ENCODE data around the gene SFTPA2. TPM values are rescaled to one million over a fixed set of nuclear protein-coding genes. Genes with fewer than 3 reads are reported as not detected.
"Not testable (repeated sequence)": the region's sequence is repeated elsewhere in the genome, so short reads cannot be mapped to it uniquely, and the experiment has no call there.

Gene SFTPA2
- polyA plus RNA-seq, 1 donor, result not detected

- no peak overlapping the region for H3K27ac ChIP-seq (ENCODE audit: low read length)
- H3K4me1 ChIP-seq (ENCODE audit: control insufficient read depth, insufficient read depth, low read length), result no peaks in the 10 kb centered on the region
- no peak overlapping the region for H3K4me3 ChIP-seq (ENCODE audit: low read length)
- H3K9me3 ChIP-seq (ENCODE audit: control insufficient read depth, low read depth, low read length), result no peaks in the 10 kb centered on the region
- WGBS (ENCODE audit: insufficient coverage, low lambda C conversion rate), result 60% methylated on average over 1 of the region's 3 CpGs
- peaks cover 3% of the 10 kb centered on the region for H3K27me3 ChIP-seq (ENCODE audit: control insufficient read depth, insufficient read depth, low read length)
- DNase-seq, result no peak
- no peaks in the 10 kb centered on the region for H3K36me3 ChIP-seq (ENCODE audit: control insufficient read depth, insufficient read depth, low read length)
These were observed 1.1 kb upstream of the SFTPA2 start for GRCh38 chr10:79561257-79561656.

- Histone ChIP-seq H3K4me1 (ENCODE audit: control insufficient read depth, insufficient read depth, low read length) (no peaks in the 10 kb centered on the region), H3K4me3 (ENCODE audit: low read length) (no peak overlapping the region), H3K9me3 (ENCODE audit: control insufficient read depth, low read depth, low read length) (no peaks in the 10 kb centered on the region), H3K27me3 (ENCODE audit: control insufficient read depth, insufficient read depth, low read length) (peaks cover 3% of the 10 kb centered on the region), H3K36me3 (ENCODE audit: control insufficient read depth, insufficient read depth, low read length) (no peaks in the 10 kb centered on the region), H3K27ac (ENCODE audit: low read length) (no peak overlapping the region)
- DNase-seq, result no peak
- no CpG with 5 or more reads among the region's 2 CpGs for WGBS (ENCODE audit: insufficient coverage, low lambda C conversion rate)
These were observed 481 bp downstream of the SFTPA2 start for GRCh38 chr10:79559726-79560125.

DNA sequence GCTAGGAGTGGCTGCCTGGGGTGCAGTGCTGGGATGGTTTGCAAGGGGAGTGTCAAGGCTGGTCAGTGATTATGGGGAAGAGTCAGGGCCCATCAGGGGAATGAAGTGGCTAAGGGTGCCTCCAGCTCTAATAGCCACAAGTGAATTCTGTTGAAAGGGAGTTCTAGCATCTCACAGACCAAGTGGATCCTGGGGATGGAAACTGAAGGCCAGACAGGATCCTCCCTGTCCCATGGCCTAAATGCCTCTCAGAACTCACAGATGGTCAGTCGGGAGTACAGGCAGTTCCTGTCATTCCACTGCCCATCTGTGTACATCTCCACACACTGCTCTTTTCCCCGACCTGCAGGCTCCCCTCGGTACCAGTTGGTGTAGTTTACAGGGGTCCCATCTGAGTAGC, 3.2 kb downstream of the SFTPA2 start:
- WGBS (ENCODE audit: insufficient coverage, low lambda C conversion rate), result no CpG with 5 or more reads among the region's 3 CpGs

GRCh38 chr10:79555354-79556309, 4.6 kb downstream of the SFTPA2 start:
- DNase-seq, result no peak
- 80% methylated on average over 3 of the region's 11 CpGs for WGBS (ENCODE audit: insufficient coverage, low lambda C conversion rate)
- Histone ChIP-seq H3K27me3 (ENCODE audit: control insufficient read depth, insufficient read depth, low read length) (no peaks in the 10 kb centered on the region), H3K27ac (ENCODE audit: low read length) (no peak overlapping the region), H3K9me3 (ENCODE audit: control insufficient read depth, low read depth, low read length) (no peaks in the 10 kb centered on the region), H3K4me3 (ENCODE audit: low read length) (no peak overlapping the region), H3K4me1 (ENCODE audit: control insufficient read depth, insufficient read depth, low read length) (no peaks in the 10 kb centered on the region), H3K36me3 (ENCODE audit: control insufficient read depth, insufficient read depth, low read length) (no peaks in the 10 kb centered on the region)

More for the DNA sequence above, 3.2 kb downstream of the SFTPA2 start:
- not testable (repeated sequence) for H3K4me1 ChIP-seq (ENCODE audit: control insufficient read depth, insufficient read depth, low read length); H3K36me3 ChIP-seq (ENCODE audit: control insufficient read depth, insufficient read depth, low read length); H3K9me3 ChIP-seq (ENCODE audit: control insufficient read depth, low read depth, low read length); H3K27ac ChIP-seq (ENCODE audit: low read length); DNase-seq; H3K27me3 ChIP-seq (ENCODE audit: control insufficient read depth, insufficient read depth, low read length); H3K4me3 ChIP-seq (ENCODE audit: low read length)

GRCh38 chr10:79552143-79552542, 8.1 kb downstream of the SFTPA2 start:
- Histone ChIP-seq H3K36me3 (ENCODE audit: control insufficient read depth, insufficient read depth, low read length) (no peaks in the 10 kb centered on the region), H3K27me3 (ENCODE audit: control insufficient read depth, insufficient read depth, low read length) (no peaks in the 10 kb centered on the region), H3K27ac (ENCODE audit: low read length) (no peak overlapping the region), H3K4me1 (ENCODE audit: control insufficient read depth, insufficient read depth, low read length) (no peaks in the 10 kb centered on the region), H3K9me3 (ENCODE audit: control insufficient read depth, low read depth, low read length) (no peaks in the 10 kb centered on the region), H3K4me3 (ENCODE audit: low read length) (no peak overlapping the region)
- no CpG with 5 or more reads among the region's 2 CpGs for WGBS (ENCODE audit: insufficient coverage, low lambda C conversion rate)
- no peak for DNase-seq

- no peak for DNase-seq
- 100% methylated on average over 1 of the region's 3 CpGs for WGBS (ENCODE audit: insufficient coverage, low lambda C conversion rate)
These were observed 12.2 kb downstream of the SFTPA2 start for GRCh38 chr10:79547973-79548372.

GRCh38 chr10:79547128-79547527, 13.1 kb downstream of the SFTPA2 start:
- H3K4me3 ChIP-seq (ENCODE audit: low read length), result not testable (repeated sequence)

More at GRCh38 chr10:79547973-79548372, 12.2 kb downstream of the SFTPA2 start:
- Histone ChIP-seq H3K4me3 (ENCODE audit: low read length) (no peak overlapping the region), H3K27ac (ENCODE audit: low read length) (no peak overlapping the region), H3K36me3 (ENCODE audit: control insufficient read depth, insufficient read depth, low read length) (no peaks in the 10 kb centered on the region), H3K27me3 (ENCODE audit: control insufficient read depth, insufficient read depth, low read length) (no peaks in the 10 kb centered on the region), H3K9me3 (ENCODE audit: control insufficient read depth, low read depth, low read length) (no peaks in the 10 kb centered on the region), H3K4me1 (ENCODE audit: control insufficient read depth, insufficient read depth, low read length) (no peaks in the 10 kb centered on the region)

GRCh38 chr10:79544926-79545659, 15.1 kb downstream of the SFTPA2 start:
- not testable (repeated sequence) for H3K4me1 ChIP-seq (ENCODE audit: control insufficient read depth, insufficient read depth, low read length); DNase-seq; H3K27me3 ChIP-seq (ENCODE audit: control insufficient read depth, insufficient read depth, low read length); H3K4me3 ChIP-seq (ENCODE audit: low read length); H3K36me3 ChIP-seq (ENCODE audit: control insufficient read depth, insufficient read depth, low read length); H3K27ac ChIP-seq (ENCODE audit: low read length); H3K9me3 ChIP-seq (ENCODE audit: control insufficient read depth, low read depth, low read length)
- WGBS (ENCODE audit: insufficient coverage, low lambda C conversion rate), result no CpG with 5 or more reads among the region's 3 CpGs

More at GRCh38 chr10:79547128-79547527, 13.1 kb downstream of the SFTPA2 start:
- DNase-seq; H3K36me3 ChIP-seq (ENCODE audit: control insufficient read depth, insufficient read depth, low read length); H3K4me1 ChIP-seq (ENCODE audit: control insufficient read depth, insufficient read depth, low read length); H3K27ac ChIP-seq (ENCODE audit: low read length); H3K27me3 ChIP-seq (ENCODE audit: control insufficient read depth, insufficient read depth, low read length); H3K9me3 ChIP-seq (ENCODE audit: control insufficient read depth, low read depth, low read length): not testable (repeated sequence)
- no CpG with 5 or more reads among the region's 2 CpGs for WGBS (ENCODE audit: insufficient coverage, low lambda C conversion rate)

DNA sequence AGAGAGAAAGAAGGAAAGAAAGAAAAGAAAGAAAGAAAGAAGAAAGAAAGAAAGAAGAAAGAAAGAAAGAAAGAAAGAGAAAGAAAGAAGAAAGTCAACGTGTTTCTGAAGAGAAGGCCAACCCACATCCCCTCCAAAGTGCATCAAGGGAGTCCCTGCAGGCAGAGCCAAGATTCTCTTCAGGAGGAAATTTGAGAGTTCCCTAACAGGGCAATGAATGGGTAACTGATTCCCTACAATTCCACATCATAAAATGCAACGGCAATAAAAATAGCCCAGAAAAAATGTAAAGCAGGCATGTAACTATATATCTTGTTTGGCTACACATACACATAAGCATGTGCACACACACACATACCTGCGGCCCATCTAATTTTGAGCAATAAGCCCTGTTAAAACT, 15.8 kb downstream of the SFTPA2 start:
- H3K9me3 ChIP-seq (ENCODE audit: control insufficient read depth, low read depth, low read length); H3K27ac ChIP-seq (ENCODE audit: low read length); H3K36me3 ChIP-seq (ENCODE audit: control insufficient read depth, insufficient read depth, low read length); H3K4me3 ChIP-seq (ENCODE audit: low read length); H3K4me1 ChIP-seq (ENCODE audit: control insufficient read depth, insufficient read depth, low read length); H3K27me3 ChIP-seq (ENCODE audit: control insufficient read depth, insufficient read depth, low read length); DNase-seq: not testable (repeated sequence)
- WGBS (ENCODE audit: insufficient coverage, low lambda C conversion rate), result 100% methylated on average over 1 of the region's 3 CpGs

GRCh38 chr10:79542626-79543025, 17.6 kb downstream of the SFTPA2 start:
- no peaks in the 10 kb centered on the region for H3K4me1 ChIP-seq (ENCODE audit: control insufficient read depth, insufficient read depth, low read length)
- H3K36me3 ChIP-seq (ENCODE audit: control insufficient read depth, insufficient read depth, low read length), result no peaks in the 10 kb centered on the region
- no peaks in the 10 kb centered on the region for H3K9me3 ChIP-seq (ENCODE audit: control insufficient read depth, low read depth, low read length)
- no peaks in the 10 kb centered on the region for H3K27me3 ChIP-seq (ENCODE audit: control insufficient read depth, insufficient read depth, low read length)
- no CpG with 5 or more reads among the region's 2 CpGs for WGBS (ENCODE audit: insufficient coverage, low lambda C conversion rate)
- DNase-seq, result no peak
- no peak overlapping the region for H3K4me3 ChIP-seq (ENCODE audit: low read length)
- no peak overlapping the region for H3K27ac ChIP-seq (ENCODE audit: low read length)
